Measurements from ENCODE around the gene ACOXL. TPM values are rescaled to one million over a fixed set of nuclear protein-coding genes. Genes with fewer than 3 reads are reported as not detected.
"Not testable (repeated sequence)": the region's sequence is repeated elsewhere in the genome, so short reads cannot be mapped to it uniquely, and the experiment has no call there.

The ACOXL gene
- total RNA-seq (1 to 10 TPM; 5.3 to 7.9 TPM), polyA plus RNA-seq (ENCODE audit: insufficient read depth, low read depth, low replicate concordance) (4.9 TPM)
- long read RNA-seq, donor 1, result 0 reads
- long read RNA-seq, donor 2, result 0 reads

GRCh38 chr2:110732422-110733413, at the start of gene ACOXL:
Gene ACOXL, plus strand, starts transcription at chr2:110732573. Its CDS starts 35,817 bp downstream, at chr2:110768390.
- intact Hi-C loops (cut with DNase I; ENCODE audit: low total_unique reads), result no loop called here
- peak; percentile 59 for DNase-seq
- no peaks in the 10 kb centered on the region for H3K27me3 ChIP-seq
- no peak within 1 kb of the TSS for H3K27ac ChIP-seq
- H3K4me1 ChIP-seq, result no peaks in the 10 kb centered on the region
- no peaks in the 10 kb centered on the region for H3K36me3 ChIP-seq (ENCODE audit: low read depth, missing control alignments)
- TF ChIP-seq, protein P1, sequence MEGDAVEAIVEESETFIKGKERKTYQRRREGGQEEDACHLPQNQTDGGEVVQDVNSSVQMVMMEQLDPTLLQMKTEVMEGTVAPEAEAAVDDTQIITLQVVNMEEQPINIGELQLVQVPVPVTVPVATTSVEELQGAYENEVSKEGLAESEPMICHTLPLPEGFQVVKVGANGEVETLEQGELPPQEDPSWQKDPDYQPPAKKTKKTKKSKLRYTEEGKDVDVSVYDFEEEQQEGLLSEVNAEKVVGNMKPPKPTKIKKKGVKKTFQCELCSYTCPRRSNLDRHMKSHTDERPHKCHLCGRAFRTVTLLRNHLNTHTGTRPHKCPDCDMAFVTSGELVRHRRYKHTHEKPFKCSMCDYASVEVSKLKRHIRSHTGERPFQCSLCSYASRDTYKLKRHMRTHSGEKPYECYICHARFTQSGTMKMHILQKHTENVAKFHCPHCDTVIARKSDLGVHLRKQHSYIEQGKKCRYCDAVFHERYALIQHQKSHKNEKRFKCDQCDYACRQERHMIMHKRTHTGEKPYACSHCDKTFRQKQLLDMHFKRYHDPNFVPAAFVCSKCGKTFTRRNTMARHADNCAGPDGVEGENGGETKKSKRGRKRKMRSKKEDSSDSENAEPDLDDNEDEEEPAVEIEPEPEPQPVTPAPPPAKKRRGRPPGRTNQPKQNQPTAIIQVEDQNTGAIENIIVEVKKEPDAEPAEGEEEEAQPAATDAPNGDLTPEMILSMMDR (IDR thresholded peaks at IDR 0.05), result no peak
- H3K9me3 ChIP-seq, result no peaks in the 10 kb centered on the region
- peak within 1 kb of the TSS; percentile 50 to 59 for H3K4me3 ChIP-seq
- 3 to 4% methylated on average over 36 to 73 of the region's 94 CpGs for WGBS, 2 donors

- 93 to 100% methylated on average over 1 of the region's 1 CpG for WGBS, 2 donors
- no peaks in the 10 kb centered on the region for H3K9me3 ChIP-seq
- H3K36me3 ChIP-seq (ENCODE audit: low read depth, missing control alignments), result no peaks in the 10 kb centered on the region
- no peaks in the 10 kb centered on the region for H3K27me3 ChIP-seq
- intact Hi-C loops (cut with DNase I; ENCODE audit: low total_unique reads), result no loop called here
- DNase-seq, result no peak
- H3K4me1 ChIP-seq, result peaks cover 6% of the 10 kb centered on the region
- TF ChIP-seq, protein P1 (IDR thresholded peaks at IDR 0.05), result no peak
- TF ChIP-seq POLR2A (IDR thresholded peaks at IDR 0.05), result no peak
- no peak overlapping the region for H3K4me3 ChIP-seq
- no peak overlapping the region for H3K27ac ChIP-seq
These were observed 49.5 kb upstream of the ACOXL start for GRCh38 chr2:110682872-110683271.

GRCh38 chr2:110687775-110688484, 44.4 kb upstream of the ACOXL start:
- DNase-seq; intact Hi-C loops (cut with DNase I; ENCODE audit: low total_unique reads): not testable (repeated sequence)

GRCh38 chr2:110688594-110689091, 43.7 kb upstream of the ACOXL start:
- Histone ChIP-seq H3K4me3 (no peak overlapping the region), H3K27ac (no peak overlapping the region), H3K4me1 (no peaks in the 10 kb centered on the region), H3K27me3 (no peaks in the 10 kb centered on the region), H3K9me3 (no peaks in the 10 kb centered on the region), H3K36me3 (ENCODE audit: low read depth, missing control alignments) (no peaks in the 10 kb centered on the region)
- TF ChIP-seq, protein P1 (IDR thresholded peaks at IDR 0.05), result no peak
- TF ChIP-seq POLR2A (IDR thresholded peaks at IDR 0.05), result no peak
- WGBS, 2 donors, result 51 to 56% methylated on average over 5 of the region's 5 CpGs
- no peak for DNase-seq
- intact Hi-C loops (cut with DNase I; ENCODE audit: low total_unique reads), result no loop called here

More at GRCh38 chr2:110687775-110688484, 44.4 kb upstream of the ACOXL start:
- not testable (repeated sequence) for H3K27me3 ChIP-seq; H3K4me1 ChIP-seq; H3K36me3 ChIP-seq (ENCODE audit: low read depth, missing control alignments); H3K4me3 ChIP-seq; H3K9me3 ChIP-seq; H3K27ac ChIP-seq
- WGBS, 2 donors, result 62 to 69% methylated on average over 9 of the region's 9 CpGs

Measured in testis (tissue), 5 donors.